ENCODE data around the gene NPEPPS.
"Not testable (repeated sequence)": the region's sequence is repeated elsewhere in the genome, so short reads cannot be mapped to it uniquely, and the experiment has no call there.

Gene NPEPPS

DNA sequence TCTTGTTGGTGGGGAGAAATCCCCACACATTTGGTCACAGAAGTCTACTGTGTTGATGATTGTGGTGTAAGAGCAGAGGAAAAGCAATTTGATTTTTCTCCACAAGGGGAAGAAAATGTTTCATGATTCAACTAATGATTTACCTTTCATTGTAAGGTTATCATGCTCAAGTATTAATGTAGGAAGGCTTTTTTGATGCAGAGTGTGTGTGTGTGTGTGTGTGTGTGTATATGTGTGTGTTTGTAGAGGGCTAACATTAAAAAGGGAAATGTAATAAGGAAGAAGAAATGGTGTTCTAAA is 31.4 kb downstream of the NPEPPS start:
- not testable (repeated sequence) for H3K27me3 ChIP-seq (ENCODE audit: control insufficient read depth in 1 of 2, insufficient read depth in 2 of 2, low read length in 2 of 2); H3K4me1 ChIP-seq (ENCODE audit: control insufficient read depth, insufficient read depth, low read length); H3K9me3 ChIP-seq (ENCODE audit: control insufficient read depth in 2 of 2, low read length in 2 of 2); H3K9ac ChIP-seq (ENCODE audit: low read length in 2 of 2); H3K27ac ChIP-seq (ENCODE audit: low read length); H3K4me3 ChIP-seq (ENCODE audit: low read length in 2 of 2); H3K36me3 ChIP-seq (ENCODE audit: control insufficient read depth in 2 of 2, insufficient read depth in 2 of 2, low read length in 2 of 2)

DNA sequence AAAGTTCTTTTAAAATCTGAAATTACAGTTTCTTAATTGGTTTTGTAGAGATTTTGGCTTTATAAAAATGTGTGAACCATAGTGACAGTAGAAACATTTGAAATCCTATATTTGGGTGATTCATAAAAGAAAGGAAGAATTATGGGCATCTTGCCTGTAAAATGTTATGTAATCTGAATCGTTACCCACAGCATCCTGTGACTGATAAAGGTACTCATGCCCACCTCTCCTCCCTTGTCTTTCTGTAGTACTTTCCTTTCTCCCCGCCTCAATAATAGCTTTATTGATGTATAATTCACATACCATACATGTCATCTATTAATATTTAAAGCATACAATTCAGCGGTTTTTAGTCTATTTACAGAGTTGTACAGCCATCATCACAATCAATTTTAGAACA is 36.4 kb downstream of the NPEPPS start:
- H3K9ac ChIP-seq (ENCODE audit: low read length in 2 of 2); H3K4me3 ChIP-seq (ENCODE audit: low read length in 2 of 2); H3K27me3 ChIP-seq (ENCODE audit: control insufficient read depth in 1 of 2, insufficient read depth in 2 of 2, low read length in 2 of 2); H3K9me3 ChIP-seq (ENCODE audit: control insufficient read depth in 2 of 2, low read length in 2 of 2); H3K27ac ChIP-seq (ENCODE audit: low read length); H3K4me1 ChIP-seq (ENCODE audit: control insufficient read depth, insufficient read depth, low read length); H3K36me3 ChIP-seq (ENCODE audit: control insufficient read depth in 2 of 2, insufficient read depth in 2 of 2, low read length in 2 of 2): not testable (repeated sequence)

DNA sequence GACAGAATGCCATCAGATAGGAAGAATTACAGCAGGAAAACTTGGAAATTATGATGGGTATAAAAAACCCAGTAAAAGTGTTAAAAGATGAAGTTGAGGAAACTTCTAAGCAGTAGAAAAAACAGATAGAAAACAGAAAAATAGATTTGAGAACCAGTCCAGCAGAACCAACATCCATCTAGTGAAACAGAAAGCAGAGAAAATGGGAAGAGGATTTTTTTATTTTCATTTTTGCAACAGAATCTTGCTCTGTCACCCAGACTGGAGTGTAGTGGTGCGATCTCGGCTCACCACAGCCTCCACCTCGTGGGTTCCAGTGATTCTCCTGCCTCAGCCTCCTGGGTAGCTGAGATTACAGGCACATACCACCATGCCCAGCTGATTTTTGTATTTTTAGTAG is 41.7 kb downstream of the NPEPPS start:
- not testable (repeated sequence) for H3K36me3 ChIP-seq (ENCODE audit: control insufficient read depth in 2 of 2, insufficient read depth in 2 of 2, low read length in 2 of 2); H3K27me3 ChIP-seq (ENCODE audit: control insufficient read depth in 1 of 2, insufficient read depth in 2 of 2, low read length in 2 of 2); H3K4me1 ChIP-seq (ENCODE audit: control insufficient read depth, insufficient read depth, low read length); H3K9me3 ChIP-seq (ENCODE audit: control insufficient read depth in 2 of 2, low read length in 2 of 2); H3K27ac ChIP-seq (ENCODE audit: low read length); H3K4me3 ChIP-seq (ENCODE audit: low read length in 2 of 2); H3K9ac ChIP-seq (ENCODE audit: low read length in 2 of 2)

DNA sequence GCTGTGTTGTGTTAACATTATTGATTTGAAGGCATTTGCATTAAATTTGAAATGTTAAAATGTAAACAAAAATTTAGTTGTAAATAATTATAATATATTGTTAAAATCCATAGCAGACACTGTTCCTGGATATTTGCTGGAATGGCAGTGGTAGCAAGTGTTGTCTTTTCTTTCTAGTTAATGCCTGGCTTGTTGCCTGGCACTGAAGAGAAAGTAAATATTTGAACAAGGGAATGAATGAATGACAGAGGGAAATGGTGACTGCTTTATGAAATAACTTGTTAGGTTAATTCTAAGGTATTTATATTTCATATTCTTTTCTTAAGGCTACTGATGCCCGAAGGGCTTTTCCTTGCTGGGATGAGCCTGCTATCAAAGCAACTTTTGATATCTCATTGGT is 51.5 kb downstream of the NPEPPS start:
- H3K36me3 ChIP-seq (ENCODE audit: control insufficient read depth in 2 of 2, insufficient read depth in 2 of 2, low read length in 2 of 2); H3K4me1 ChIP-seq (ENCODE audit: control insufficient read depth, insufficient read depth, low read length); H3K27ac ChIP-seq (ENCODE audit: low read length); H3K9me3 ChIP-seq (ENCODE audit: control insufficient read depth in 2 of 2, low read length in 2 of 2); H3K9ac ChIP-seq (ENCODE audit: low read length in 2 of 2); H3K4me3 ChIP-seq (ENCODE audit: low read length in 2 of 2); H3K27me3 ChIP-seq (ENCODE audit: control insufficient read depth in 1 of 2, insufficient read depth in 2 of 2, low read length in 2 of 2): not testable (repeated sequence)

DNA sequence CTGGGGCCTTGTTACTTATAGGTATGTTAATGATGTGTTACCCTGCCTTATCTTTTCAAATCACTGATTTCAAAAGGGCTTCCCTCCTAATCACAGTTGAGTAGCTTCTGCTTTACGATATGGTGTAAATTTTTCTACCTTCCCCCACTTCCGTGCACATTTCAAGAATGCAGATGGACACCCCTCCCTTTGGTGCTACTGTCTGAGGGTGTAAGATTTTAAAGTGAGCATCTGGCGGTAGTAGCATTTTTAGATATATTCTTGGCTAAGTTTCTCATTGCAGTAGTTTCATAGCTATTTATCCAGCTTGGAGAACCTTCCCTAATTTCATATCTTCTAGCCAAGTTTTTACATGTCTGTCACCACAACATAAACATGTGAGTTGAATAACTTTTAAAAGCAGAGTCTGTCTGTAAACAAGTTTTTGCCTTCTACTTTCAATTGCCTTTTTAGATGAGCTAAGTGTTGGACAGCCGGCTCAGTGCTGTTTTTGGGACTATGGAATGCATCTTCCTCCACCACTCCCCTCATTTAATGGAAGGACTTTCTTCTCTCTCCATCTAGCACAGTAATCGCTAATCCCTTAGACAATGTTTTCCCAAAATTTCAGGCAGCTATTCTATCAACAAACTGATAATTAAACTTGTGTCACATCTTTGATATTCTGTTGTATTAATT is 55.6 kb downstream of the NPEPPS start:
- H3K9ac ChIP-seq (ENCODE audit: low read length in 2 of 2); H3K9me3 ChIP-seq (ENCODE audit: control insufficient read depth in 2 of 2, low read length in 2 of 2); H3K27ac ChIP-seq (ENCODE audit: low read length): not testable (repeated sequence)

DNA sequence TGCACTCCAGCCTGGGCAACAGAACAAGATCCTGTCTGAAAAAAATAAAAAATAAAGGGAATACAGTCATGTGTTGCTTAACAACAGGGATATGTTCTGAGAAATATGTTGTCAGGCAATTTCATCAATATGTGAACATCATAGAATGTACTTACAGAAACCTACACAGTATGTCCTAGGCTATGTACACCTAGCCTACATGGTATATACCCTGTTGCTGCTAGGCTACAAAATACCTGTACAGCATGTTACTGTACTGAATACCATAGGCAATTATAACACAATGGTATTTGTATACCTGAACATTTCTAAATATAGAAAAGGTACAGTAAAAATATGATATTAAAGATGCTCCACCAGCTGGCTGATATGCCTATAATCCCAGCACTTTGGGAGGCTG is 62.6 kb downstream of the NPEPPS start:
- not testable (repeated sequence) for H3K4me3 ChIP-seq (ENCODE audit: low read length in 2 of 2); H3K9me3 ChIP-seq (ENCODE audit: control insufficient read depth in 2 of 2, low read length in 2 of 2); H3K27ac ChIP-seq (ENCODE audit: low read length); H3K27me3 ChIP-seq (ENCODE audit: control insufficient read depth in 1 of 2, insufficient read depth in 2 of 2, low read length in 2 of 2); H3K4me1 ChIP-seq (ENCODE audit: control insufficient read depth, insufficient read depth, low read length); H3K9ac ChIP-seq (ENCODE audit: low read length in 2 of 2)
- peaks cover 9 to 12% of the 10 kb centered on the region in 2 donors for H3K36me3 ChIP-seq (ENCODE audit: control insufficient read depth in 2 of 2, insufficient read depth in 2 of 2, low read length in 2 of 2)

More for the DNA sequence above, 55.6 kb downstream of the NPEPPS start:
- H3K27me3 ChIP-seq (ENCODE audit: control insufficient read depth in 1 of 2, insufficient read depth in 2 of 2, low read length in 2 of 2); H3K4me1 ChIP-seq (ENCODE audit: control insufficient read depth, insufficient read depth, low read length); H3K4me3 ChIP-seq (ENCODE audit: low read length in 2 of 2); H3K36me3 ChIP-seq (ENCODE audit: control insufficient read depth in 2 of 2, insufficient read depth in 2 of 2, low read length in 2 of 2): not testable (repeated sequence)

DNA sequence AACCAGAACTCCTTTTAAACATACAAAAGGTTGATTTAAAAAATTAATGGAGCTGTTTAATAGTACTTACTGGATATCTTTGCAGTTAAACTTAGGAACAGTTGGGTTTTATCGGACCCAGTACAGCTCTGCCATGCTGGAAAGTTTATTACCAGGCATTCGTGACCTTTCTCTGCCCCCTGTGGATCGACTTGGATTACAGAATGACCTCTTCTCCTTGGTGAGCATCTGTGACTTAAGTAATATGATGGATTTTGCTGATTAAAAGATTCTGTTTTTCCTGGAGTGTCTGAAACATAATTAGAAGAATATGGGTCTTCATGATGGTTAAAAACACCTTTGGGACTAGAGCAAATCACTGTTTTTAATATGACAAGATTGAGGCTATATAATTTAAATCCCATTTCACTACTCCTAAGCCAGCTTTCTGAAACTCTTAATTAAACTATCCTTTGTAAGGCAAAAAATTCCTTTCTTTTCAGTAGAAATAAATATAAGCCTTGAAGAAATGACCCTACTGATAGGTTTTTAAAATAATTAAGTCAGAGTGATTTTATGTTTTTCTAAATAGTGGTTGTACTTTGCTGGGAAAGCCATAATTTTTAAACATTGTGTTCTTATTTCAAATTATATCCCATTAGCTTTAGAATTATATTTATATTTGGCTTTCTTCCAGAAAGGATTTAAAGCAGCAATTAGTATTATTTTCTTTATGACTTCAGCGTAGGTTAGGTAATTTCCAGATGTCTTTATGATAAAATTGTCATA is 73.1 kb downstream of the NPEPPS start:
- no peaks in the 10 kb centered on the region for H3K9me3 ChIP-seq (ENCODE audit: control insufficient read depth in 2 of 2, low read length in 2 of 2)
- H3K27ac ChIP-seq (ENCODE audit: low read length), result no peak overlapping the region
- peaks cover 21 to 25% of the 10 kb centered on the region in 2 donors for H3K36me3 ChIP-seq (ENCODE audit: control insufficient read depth in 2 of 2, insufficient read depth in 2 of 2, low read length in 2 of 2)
- H3K27me3 ChIP-seq (ENCODE audit: control insufficient read depth in 1 of 2, insufficient read depth in 2 of 2, low read length in 2 of 2), result no peaks in the 10 kb centered on the region
- H3K4me3 ChIP-seq (ENCODE audit: low read length in 2 of 2), result no peak overlapping the region
- H3K4me1 ChIP-seq (ENCODE audit: control insufficient read depth, insufficient read depth, low read length), result no peaks in the 10 kb centered on the region
- H3K9ac ChIP-seq (ENCODE audit: low read length in 2 of 2), result no peak overlapping the region

DNA sequence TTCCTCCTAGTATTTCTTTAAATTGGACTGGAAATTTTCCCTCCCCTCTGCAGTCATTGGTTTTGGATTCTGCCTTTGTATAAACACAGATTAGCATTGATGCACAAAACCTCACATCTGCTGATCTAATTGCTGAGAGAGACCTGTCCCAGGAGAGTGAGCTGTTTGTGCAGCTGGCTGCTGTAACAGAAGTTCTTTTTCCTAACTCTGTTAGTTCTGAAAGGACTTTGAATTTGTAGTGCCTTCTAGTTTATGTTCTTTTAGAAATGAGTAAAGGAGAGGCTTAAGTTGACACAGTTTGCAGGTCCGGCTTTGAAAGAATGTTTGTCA is 73.7 kb downstream of the NPEPPS start:
- H3K27me3 ChIP-seq (ENCODE audit: control insufficient read depth in 1 of 2, insufficient read depth in 2 of 2, low read length in 2 of 2), result no peaks in the 10 kb centered on the region
- H3K27ac ChIP-seq (ENCODE audit: low read length), result no peak overlapping the region
- H3K4me1 ChIP-seq (ENCODE audit: control insufficient read depth, insufficient read depth, low read length), result no peaks in the 10 kb centered on the region
- peaks cover 18 to 28% of the 10 kb centered on the region in 2 donors for H3K36me3 ChIP-seq (ENCODE audit: control insufficient read depth in 2 of 2, insufficient read depth in 2 of 2, low read length in 2 of 2)
- no peak overlapping the region for H3K4me3 ChIP-seq (ENCODE audit: low read length in 2 of 2)
- H3K9me3 ChIP-seq (ENCODE audit: control insufficient read depth in 2 of 2, low read length in 2 of 2), result no peaks in the 10 kb centered on the region
- H3K9ac ChIP-seq (ENCODE audit: low read length in 2 of 2), result no peak overlapping the region

DNA sequence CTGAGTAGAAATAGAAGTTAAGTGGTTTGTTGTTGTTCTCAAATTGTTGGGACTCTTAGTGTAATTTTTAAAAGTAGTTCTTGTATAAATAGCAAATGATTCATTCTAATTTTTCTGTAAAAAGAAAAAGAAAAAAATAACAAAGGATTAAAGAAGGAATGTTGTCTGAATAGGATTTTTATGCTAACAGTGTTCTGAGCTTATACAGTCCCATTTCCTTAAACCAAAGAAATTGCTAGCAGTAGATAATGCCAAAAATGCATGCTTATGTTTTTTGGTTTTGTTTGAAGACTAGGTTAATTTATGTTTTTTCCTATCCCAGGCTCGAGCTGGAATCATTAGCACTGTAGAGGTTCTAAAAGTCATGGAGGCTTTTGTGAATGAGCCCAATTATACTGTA is 74.1 kb downstream of the NPEPPS start:
- Histone ChIP-seq H3K36me3 (ENCODE audit: control insufficient read depth in 2 of 2, insufficient read depth in 2 of 2, low read length in 2 of 2) (peaks cover 16 to 28% of the 10 kb centered on the region in 2 donors), H3K4me1 (ENCODE audit: control insufficient read depth, insufficient read depth, low read length) (no peaks in the 10 kb centered on the region), H3K9me3 (ENCODE audit: control insufficient read depth in 2 of 2, low read length in 2 of 2) (no peaks in the 10 kb centered on the region), H3K27ac (ENCODE audit: low read length) (no peak overlapping the region), H3K27me3 (ENCODE audit: control insufficient read depth in 1 of 2, insufficient read depth in 2 of 2, low read length in 2 of 2) (no peaks in the 10 kb centered on the region), H3K9ac (ENCODE audit: low read length in 2 of 2) (no peak overlapping the region), H3K4me3 (ENCODE audit: low read length in 2 of 2) (no peak overlapping the region)

DNA sequence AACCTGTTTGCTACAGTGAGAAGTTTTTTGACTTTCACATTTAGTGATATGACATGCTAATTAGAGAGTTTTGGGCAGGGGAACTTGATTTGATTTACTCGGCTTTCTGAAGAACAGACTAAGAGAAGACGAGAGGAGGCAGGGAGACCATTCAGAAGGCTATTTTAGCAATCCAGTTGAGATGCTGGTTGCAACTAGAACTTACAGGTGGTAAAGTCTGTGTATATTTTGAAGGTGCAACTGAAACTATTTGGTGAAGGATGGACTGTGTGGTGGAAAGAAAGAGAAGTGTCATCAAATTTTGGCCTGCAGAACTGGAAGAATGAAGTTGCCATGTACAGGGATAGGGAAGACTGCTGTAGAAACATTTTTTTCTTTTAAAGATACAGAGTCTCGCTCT is 76.6 kb downstream of the NPEPPS start:
- no peaks in the 10 kb centered on the region for H3K4me1 ChIP-seq (ENCODE audit: control insufficient read depth, insufficient read depth, low read length)

More for the DNA sequence above, 76.6 kb downstream of the NPEPPS start:
- Histone ChIP-seq H3K36me3 (ENCODE audit: control insufficient read depth in 2 of 2, insufficient read depth in 2 of 2, low read length in 2 of 2) (peaks cover 12 to 19% of the 10 kb centered on the region in 2 donors), H3K4me3 (ENCODE audit: low read length in 2 of 2) (no peak overlapping the region), H3K27me3 (ENCODE audit: control insufficient read depth in 1 of 2, insufficient read depth in 2 of 2, low read length in 2 of 2) (no peaks in the 10 kb centered on the region), H3K27ac (ENCODE audit: low read length) (no peak overlapping the region), H3K9me3 (ENCODE audit: control insufficient read depth in 2 of 2, low read length in 2 of 2) (no peaks in the 10 kb centered on the region), H3K9ac (ENCODE audit: low read length in 2 of 2) (no peak overlapping the region)

Measured in stomach smooth muscle (tissue), 2 donors.